ENCODE data around the gene TMEM190. TPM values are rescaled to one million over a fixed set of nuclear protein-coding genes. Genes with fewer than 3 reads are reported as not detected.

TMEM190 gene
- total RNA-seq, 1 donor from 2014 or later, result not detected

DNA sequence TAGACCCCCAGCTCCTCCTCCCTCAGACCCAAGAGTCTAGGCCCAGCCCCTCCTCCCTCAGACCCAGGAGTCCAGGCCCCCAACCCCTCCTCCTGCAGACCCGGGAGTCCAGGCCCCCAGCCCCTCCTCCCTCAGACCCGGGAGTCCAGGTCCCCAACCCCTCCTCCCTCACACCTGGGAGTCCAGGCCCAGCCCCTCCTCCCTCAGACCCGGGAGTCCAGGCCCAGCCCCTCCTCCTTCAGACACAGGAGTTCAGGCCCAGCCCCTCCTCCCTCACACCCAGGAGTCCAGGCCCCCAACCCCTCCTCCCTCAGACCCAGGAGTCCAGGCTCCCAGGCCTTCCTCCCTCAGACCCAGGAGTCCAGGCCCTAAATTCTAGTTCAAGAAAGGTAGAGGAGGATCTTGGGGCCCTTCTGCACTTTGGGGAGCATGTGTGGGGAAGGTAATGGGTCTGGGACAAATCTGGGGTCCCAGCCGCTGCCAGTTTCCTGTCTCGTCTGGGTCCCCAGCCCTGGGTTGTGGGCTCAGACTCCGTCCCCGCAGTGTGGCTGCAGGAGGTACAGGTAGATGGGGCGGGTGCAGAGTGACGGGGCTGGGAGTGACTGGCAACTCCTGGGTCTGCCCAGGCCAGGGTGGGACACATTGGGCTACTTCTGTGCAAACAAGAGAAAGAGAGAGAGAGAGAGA lies 3.2 kb upstream of the TMEM190 start:
- no peaks in the 10 kb centered on the region for H3K36me3 ChIP-seq
- H3K27ac ChIP-seq, result no peak overlapping the region
- H3K27me3 ChIP-seq, result peaks cover 70% of the 10 kb centered on the region
- intact Hi-C loops (cut with DNase I), result no loop called here
- no peaks in the 10 kb centered on the region for H3K9me3 ChIP-seq
- H3K4me3 ChIP-seq, result no peak overlapping the region
- TF ChIP-seq, protein P1, sequence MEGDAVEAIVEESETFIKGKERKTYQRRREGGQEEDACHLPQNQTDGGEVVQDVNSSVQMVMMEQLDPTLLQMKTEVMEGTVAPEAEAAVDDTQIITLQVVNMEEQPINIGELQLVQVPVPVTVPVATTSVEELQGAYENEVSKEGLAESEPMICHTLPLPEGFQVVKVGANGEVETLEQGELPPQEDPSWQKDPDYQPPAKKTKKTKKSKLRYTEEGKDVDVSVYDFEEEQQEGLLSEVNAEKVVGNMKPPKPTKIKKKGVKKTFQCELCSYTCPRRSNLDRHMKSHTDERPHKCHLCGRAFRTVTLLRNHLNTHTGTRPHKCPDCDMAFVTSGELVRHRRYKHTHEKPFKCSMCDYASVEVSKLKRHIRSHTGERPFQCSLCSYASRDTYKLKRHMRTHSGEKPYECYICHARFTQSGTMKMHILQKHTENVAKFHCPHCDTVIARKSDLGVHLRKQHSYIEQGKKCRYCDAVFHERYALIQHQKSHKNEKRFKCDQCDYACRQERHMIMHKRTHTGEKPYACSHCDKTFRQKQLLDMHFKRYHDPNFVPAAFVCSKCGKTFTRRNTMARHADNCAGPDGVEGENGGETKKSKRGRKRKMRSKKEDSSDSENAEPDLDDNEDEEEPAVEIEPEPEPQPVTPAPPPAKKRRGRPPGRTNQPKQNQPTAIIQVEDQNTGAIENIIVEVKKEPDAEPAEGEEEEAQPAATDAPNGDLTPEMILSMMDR (IDR thresholded peaks at IDR 0.05), result no peak
- DNase-seq (no peak), ATAC-seq (no peak)
- H3K4me1 ChIP-seq, result peaks cover 5% of the 10 kb centered on the region

DNA sequence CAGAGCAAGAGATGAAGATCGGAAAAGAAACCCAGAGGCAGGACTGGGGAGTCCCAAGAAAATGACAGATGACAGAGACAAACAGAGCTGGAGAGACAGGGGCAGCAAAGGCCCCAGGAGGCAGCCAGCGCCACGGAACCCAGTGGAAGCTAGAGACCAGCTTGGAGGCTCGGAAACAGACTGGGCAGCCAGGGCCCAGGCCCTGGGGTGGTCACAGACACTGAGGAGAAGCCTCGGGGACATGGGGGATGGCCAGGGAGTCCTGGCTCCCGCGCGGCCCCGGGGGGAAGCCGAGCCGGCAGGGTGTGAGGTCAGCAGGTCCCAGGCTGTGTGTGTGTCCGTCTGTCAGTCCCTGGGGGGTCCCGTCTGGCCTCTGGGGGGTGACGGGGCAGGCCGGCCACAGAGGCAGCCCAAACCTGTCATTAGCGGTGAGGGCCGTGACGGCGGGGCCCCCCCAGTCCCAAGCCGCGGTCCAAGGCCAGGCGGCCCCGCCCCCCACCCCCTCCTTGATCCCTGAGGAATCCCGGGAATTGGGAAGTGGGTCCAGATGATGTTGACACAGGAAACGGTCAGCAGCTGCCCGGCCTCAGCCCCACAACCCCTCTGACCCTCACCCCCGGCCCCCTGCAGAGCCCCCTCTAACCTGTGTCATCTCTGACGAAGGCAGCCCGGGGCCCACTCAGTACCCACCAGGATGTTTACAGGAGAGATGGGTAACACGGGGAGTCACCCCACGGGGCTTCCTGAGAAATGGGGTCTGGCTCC lies 2.5 kb upstream of the TMEM190 start:
- DNase-seq (no peak), ATAC-seq (peak; percentile 5)
- no peak overlapping the region for H3K27ac ChIP-seq
- no peak overlapping the region for H3K4me3 ChIP-seq
- no peaks in the 10 kb centered on the region for H3K9me3 ChIP-seq
- no peaks in the 10 kb centered on the region for H3K36me3 ChIP-seq
- peaks cover 63% of the 10 kb centered on the region for H3K27me3 ChIP-seq
- TF ChIP-seq, protein P1 (IDR thresholded peaks at IDR 0.05), result no peak
- H3K4me1 ChIP-seq, result peaks cover 1% of the 10 kb centered on the region
- intact Hi-C loops (cut with DNase I), result no loop called here

DNA sequence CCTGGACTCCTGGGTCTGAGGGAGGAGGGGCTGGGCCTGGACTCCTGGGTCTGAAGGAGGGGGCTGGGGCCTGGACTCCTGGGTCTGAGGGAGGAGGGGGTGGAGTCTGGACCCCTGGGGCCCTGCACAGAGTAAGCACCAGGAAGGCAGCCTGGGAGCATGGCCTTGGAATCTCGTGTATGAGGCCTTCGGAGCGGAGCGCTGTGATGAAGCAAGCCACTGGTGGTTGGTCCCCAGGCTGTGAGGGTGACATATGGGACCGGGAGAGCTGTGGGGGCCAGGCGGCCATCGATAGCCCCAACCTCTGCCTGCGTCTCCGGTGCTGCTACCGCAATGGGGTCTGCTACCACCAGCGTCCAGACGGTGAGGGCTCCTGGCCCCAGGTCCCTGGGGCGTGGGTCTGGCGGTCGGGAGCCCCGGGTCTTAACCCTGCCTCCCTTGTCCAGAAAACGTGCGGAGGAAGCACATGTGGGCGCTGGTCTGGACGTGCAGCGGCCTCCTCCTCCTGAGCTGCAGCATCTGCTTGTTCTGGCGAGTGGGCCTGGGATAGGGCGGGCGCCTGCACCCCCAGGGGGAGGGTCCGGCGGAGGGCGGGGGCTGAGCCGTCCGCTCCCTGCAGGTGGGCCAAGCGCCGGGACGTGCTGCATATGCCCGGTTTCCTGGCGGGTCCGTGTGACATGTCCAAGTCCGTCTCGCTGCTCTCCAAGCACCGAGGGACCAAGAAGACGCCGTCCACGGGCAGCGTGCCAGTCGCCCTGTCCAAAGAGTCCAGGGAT lies 918 bp downstream of the TMEM190 start:
- Histone ChIP-seq H3K4me1 (no peaks in the 10 kb centered on the region), H3K36me3 (no peaks in the 10 kb centered on the region), H3K4me3 (no peak overlapping the region), H3K27me3 (peaks cover 32% of the 10 kb centered on the region), H3K27ac (no peak overlapping the region), H3K9me3 (no peaks in the 10 kb centered on the region)
- ATAC-seq (no peak), DNase-seq (no peak)
- TF ChIP-seq, protein P1 (IDR thresholded peaks at IDR 0.05), result no peak
- intact Hi-C loops (cut with DNase I), result no loop called here

DNA sequence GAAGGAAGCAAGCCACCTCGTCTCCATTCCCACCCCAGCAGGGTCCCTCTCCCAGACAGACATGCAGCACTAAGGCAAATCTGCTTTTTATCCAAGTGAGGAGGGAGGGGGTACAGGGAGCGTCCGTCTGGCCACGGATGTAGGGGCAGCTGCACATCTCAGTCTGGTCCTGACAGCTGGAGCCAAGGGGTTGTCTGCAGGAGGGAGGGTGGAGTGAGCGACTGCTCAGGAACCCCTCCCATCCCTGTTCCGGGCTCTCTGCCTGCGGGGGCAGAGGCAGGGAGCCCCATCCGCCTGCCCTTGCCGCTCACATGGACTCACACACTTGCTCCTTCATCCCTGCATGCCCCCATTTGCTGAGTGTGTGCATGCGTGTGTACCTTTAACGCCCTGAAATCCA lies 2.5 kb downstream of the TMEM190 start:
- intact Hi-C loops (cut with DNase I), result no loop called here
- H3K27ac ChIP-seq, result no peak overlapping the region
- TF ChIP-seq, protein P1 (IDR thresholded peaks at IDR 0.05), result no peak

DNA sequence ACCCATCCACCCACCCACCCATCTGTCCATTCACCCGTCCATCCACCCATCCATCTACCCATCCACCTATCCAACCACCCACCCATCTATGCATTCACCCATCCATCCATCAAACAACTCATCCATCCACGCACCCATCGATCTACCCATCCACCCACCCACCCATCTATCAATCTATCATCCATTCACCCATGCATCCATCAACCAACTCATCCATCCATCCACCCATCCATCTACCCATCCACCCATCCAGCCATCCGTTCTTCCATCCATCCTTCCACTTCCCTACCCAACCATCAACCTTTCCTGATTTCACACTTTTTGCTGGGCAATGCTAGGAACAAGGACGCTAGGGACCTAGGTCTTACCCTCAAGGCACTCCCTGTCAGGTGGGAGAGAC lies 5.4 kb downstream of the TMEM190 start:
- Histone ChIP-seq H3K9me3 (no peaks in the 10 kb centered on the region), H3K4me1 (peaks cover 18% of the 10 kb centered on the region), H3K36me3 (peaks cover 3% of the 10 kb centered on the region), H3K27me3 (no peaks in the 10 kb centered on the region), H3K27ac (no peak overlapping the region), H3K4me3 (no peak overlapping the region)
- intact Hi-C loops (cut with DNase I), result no loop called here
- ATAC-seq, result no peak
- DNase-seq, result no peak
- TF ChIP-seq, protein P1 (IDR thresholded peaks at IDR 0.05), result no peak

More for the DNA sequence above, 2.5 kb downstream of the TMEM190 start:
- Histone ChIP-seq H3K4me1 (peaks cover 7% of the 10 kb centered on the region), H3K36me3 (no peaks in the 10 kb centered on the region), H3K9me3 (no peaks in the 10 kb centered on the region), H3K4me3 (no peak overlapping the region), H3K27me3 (peaks cover 21% of the 10 kb centered on the region)
- ATAC-seq (no peak), DNase-seq (no peak)

Data from upper lobe of right lung (tissue), 1 donor.